ENCODE data around the gene NPAS3. TPM values are rescaled to one million over a fixed set of nuclear protein-coding genes. Genes with fewer than 3 reads are reported as not detected.

NPAS3 gene
- total RNA-seq, 1 experiment from 2014 or later: 0.36 TPM

DNA sequence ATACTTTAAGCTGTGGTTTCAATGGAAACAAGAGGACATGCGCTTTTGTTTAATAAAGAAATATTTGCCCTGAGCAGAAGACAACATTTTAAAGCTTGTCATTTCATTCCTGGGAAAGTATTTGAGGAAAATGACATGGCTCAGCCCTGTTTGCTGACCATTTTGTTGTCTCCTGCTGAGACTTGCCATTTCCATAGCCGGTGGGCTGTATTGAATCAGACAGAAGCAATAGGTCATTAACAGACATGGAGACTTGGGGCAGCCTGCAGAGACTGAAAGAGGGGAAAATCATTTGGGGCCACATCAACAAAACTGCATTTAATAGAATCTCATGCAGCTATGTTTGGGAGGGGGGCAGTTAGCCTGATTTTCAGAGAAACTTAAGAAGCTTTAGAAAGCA, 443.0 kb downstream of the NPAS3 start:
- ChIA-PET POLR2A (ENCODE audit: unreplicated experiment) (no interaction called here), CTCF (no interaction called here)
- H3K9me2 ChIP-seq (replicated peaks; ENCODE audit: low read length): no peaks in the 10 kb centered on the region
- H3K4me2 ChIP-seq (ENCODE audit: low read length): no peak overlapping the region
- BruUV-seq (replicated peaks): no TSS peak
- H3K9me3 ChIP-seq (ENCODE audit: low read length): no peaks in the 10 kb centered on the region
- no peaks in the 10 kb centered on the region for H3K36me3 ChIP-seq (ENCODE audit: low read depth, low read length)
- H3K27me3 ChIP-seq (ENCODE audit: low read length): no peaks in the 10 kb centered on the region
- H4K20me1 ChIP-seq (ENCODE audit: low read length): no peaks in the 10 kb centered on the region
- TF ChIP-seq, protein P1, sequence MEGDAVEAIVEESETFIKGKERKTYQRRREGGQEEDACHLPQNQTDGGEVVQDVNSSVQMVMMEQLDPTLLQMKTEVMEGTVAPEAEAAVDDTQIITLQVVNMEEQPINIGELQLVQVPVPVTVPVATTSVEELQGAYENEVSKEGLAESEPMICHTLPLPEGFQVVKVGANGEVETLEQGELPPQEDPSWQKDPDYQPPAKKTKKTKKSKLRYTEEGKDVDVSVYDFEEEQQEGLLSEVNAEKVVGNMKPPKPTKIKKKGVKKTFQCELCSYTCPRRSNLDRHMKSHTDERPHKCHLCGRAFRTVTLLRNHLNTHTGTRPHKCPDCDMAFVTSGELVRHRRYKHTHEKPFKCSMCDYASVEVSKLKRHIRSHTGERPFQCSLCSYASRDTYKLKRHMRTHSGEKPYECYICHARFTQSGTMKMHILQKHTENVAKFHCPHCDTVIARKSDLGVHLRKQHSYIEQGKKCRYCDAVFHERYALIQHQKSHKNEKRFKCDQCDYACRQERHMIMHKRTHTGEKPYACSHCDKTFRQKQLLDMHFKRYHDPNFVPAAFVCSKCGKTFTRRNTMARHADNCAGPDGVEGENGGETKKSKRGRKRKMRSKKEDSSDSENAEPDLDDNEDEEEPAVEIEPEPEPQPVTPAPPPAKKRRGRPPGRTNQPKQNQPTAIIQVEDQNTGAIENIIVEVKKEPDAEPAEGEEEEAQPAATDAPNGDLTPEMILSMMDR (conservative IDR thresholded peaks at IDR 0.05; ENCODE audit: low read depth, low read length): no peak
- TF ChIP-seq EZH2phosphoT487 (IDR thresholded peaks at IDR 0.05; ENCODE audit: borderline replicate concordance, low read length): no peak
- no peak for TF ChIP-seq EZH2 (IDR thresholded peaks at IDR 0.05; ENCODE audit: low read length, unreplicated experiment)
- no peak overlapping the region for H3K9ac ChIP-seq (ENCODE audit: low read length)
- H2AFZ ChIP-seq (ENCODE audit: low read length): no peak overlapping the region
- no peak for DNase-seq
- no peak for ATAC-seq
- H3F3A ChIP-seq (ENCODE audit: low read length, unreplicated experiment): no peaks in the 10 kb centered on the region
- H3K4me1 ChIP-seq (ENCODE audit: insufficient read depth, low read length): no peaks in the 10 kb centered on the region; the same call in 1 of the 2 replicates
- intact Hi-C loops (cut with micrococcal nuclease): no loop called here
- H3K79me2 ChIP-seq (ENCODE audit: low read length): no peaks in the 10 kb centered on the region
- H3K27ac ChIP-seq (ENCODE audit: low read length): no peak overlapping the region
- no peak overlapping the region for H3K4me3 ChIP-seq (ENCODE audit: low read length)

DNA sequence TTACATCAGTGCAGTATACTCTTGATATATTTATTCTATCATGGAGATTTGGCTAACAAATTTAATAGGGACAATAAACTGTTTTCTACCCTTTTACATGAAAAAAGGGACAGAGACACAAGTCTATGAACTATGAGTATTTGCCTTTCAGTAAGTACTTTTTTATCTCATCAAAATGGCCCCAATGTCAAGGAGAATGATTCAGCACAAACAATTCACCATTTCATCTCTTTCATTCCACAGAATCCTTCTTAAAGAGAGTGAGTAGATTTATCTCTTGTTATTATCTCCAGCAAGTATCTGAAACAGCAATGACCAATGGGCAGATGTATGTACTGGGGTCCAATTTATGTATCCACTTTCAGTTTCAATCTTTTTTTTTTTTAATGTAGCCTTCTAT, 447.5 kb downstream of the NPAS3 start:
- H2AFZ ChIP-seq (ENCODE audit: low read length): no peak overlapping the region
- CTCF ChIA-PET: no interaction called here

DNA sequence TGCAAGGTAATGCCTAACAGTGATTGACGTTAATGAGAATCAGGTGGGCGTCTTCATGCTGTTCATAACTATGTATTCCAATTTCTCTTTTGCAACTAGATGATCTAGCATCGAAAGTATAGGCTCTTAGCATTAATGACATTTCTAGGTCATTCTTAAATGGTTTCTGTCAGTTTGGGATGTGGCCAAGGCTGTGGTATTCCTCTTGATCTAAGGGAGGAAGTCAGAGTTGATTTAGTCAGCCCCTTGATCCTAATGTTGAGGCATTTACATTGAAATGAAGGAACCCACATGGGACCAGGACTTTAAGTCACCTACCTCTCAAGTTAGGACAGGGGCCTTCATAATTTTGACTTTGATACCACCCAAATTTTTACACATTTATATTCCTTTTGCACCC, 448.1 kb downstream of the NPAS3 start:
- Histone ChIP-seq H2AFZ (ENCODE audit: low read length) (no peak overlapping the region), H3K27ac (ENCODE audit: low read length) (no peak overlapping the region), H3K9ac (ENCODE audit: low read length) (no peak overlapping the region), H3K4me3 (ENCODE audit: low read length) (no peak overlapping the region), H4K20me1 (ENCODE audit: low read length) (no peaks in the 10 kb centered on the region), H3K4me2 (ENCODE audit: low read length) (no peak overlapping the region), H3K9me2 (replicated peaks; ENCODE audit: low read length) (no peaks in the 10 kb centered on the region), H3K36me3 (ENCODE audit: low read depth, low read length) (no peaks in the 10 kb centered on the region), H3K4me1 (ENCODE audit: insufficient read depth, low read length) (no peaks in the 10 kb centered on the region; the same call in 1 of the 2 replicates), H3F3A (ENCODE audit: low read length, unreplicated experiment) (no peaks in the 10 kb centered on the region), H3K79me2 (ENCODE audit: low read length) (no peaks in the 10 kb centered on the region), H3K9me3 (ENCODE audit: low read length) (no peaks in the 10 kb centered on the region), H3K27me3 (ENCODE audit: low read length) (no peaks in the 10 kb centered on the region)
- DNase-seq: no peak
- BruUV-seq (replicated peaks): no TSS peak
- ChIA-PET POLR2A (ENCODE audit: unreplicated experiment) (no interaction called here), CTCF (no interaction called here)
- intact Hi-C loops (cut with micrococcal nuclease): no loop called here
- no peak for TF ChIP-seq EZH2phosphoT487 (IDR thresholded peaks at IDR 0.05; ENCODE audit: borderline replicate concordance, low read length)
- no peak for TF ChIP-seq EZH2 (IDR thresholded peaks at IDR 0.05; ENCODE audit: low read length, unreplicated experiment)
- TF ChIP-seq, protein P1 (conservative IDR thresholded peaks at IDR 0.05; ENCODE audit: low read depth, low read length): no peak
- ATAC-seq: no peak

More for the DNA sequence above, 447.5 kb downstream of the NPAS3 start:
- Histone ChIP-seq H3K27me3 (ENCODE audit: low read length) (no peaks in the 10 kb centered on the region), H3K4me3 (ENCODE audit: low read length) (no peak overlapping the region), H3K9me3 (ENCODE audit: low read length) (no peaks in the 10 kb centered on the region), H3K27ac (ENCODE audit: low read length) (no peak overlapping the region), H3K9ac (ENCODE audit: low read length) (no peak overlapping the region), H3K4me1 (ENCODE audit: insufficient read depth, low read length) (no peaks in the 10 kb centered on the region; the same call in 1 of the 2 replicates), H3K9me2 (replicated peaks; ENCODE audit: low read length) (no peaks in the 10 kb centered on the region), H3K4me2 (ENCODE audit: low read length) (no peak overlapping the region), H4K20me1 (ENCODE audit: low read length) (no peaks in the 10 kb centered on the region), H3F3A (ENCODE audit: low read length, unreplicated experiment) (no peaks in the 10 kb centered on the region), H3K79me2 (ENCODE audit: low read length) (no peaks in the 10 kb centered on the region), H3K36me3 (ENCODE audit: low read depth, low read length) (no peaks in the 10 kb centered on the region)
- no peak for TF ChIP-seq EZH2phosphoT487 (IDR thresholded peaks at IDR 0.05; ENCODE audit: borderline replicate concordance, low read length)
- TF ChIP-seq EZH2 (IDR thresholded peaks at IDR 0.05; ENCODE audit: low read length, unreplicated experiment): no peak
- TF ChIP-seq, protein P1 (conservative IDR thresholded peaks at IDR 0.05; ENCODE audit: low read depth, low read length): no peak
- ATAC-seq: no peak
- POLR2A ChIA-PET (ENCODE audit: unreplicated experiment): no interaction called here
- intact Hi-C loops (cut with micrococcal nuclease): no loop called here
- no peak for DNase-seq
- BruUV-seq (replicated peaks): no TSS peak

Data from PC-3 (cell line).